Central memory CD8-positive, alpha-beta T cell (primary cell): ENCODE results near the gene HNRNPLL.

ENCODE experiments used
- ATAC-seq: fragments of 150-1000 bp; cut with Tn5 transposase; replicated peaks from 2 replicates; pipeline ENCODE4 v1.10.0; 2022; ENCODE audit warnings: mild to moderate bottlenecking, moderate FRiP score, moderate number of reproducible peaks; ENCODE audit not compliant: poor library complexity, severe bottlenecking; ENCODE audit errors: extremely low read depth
- DNase-seq, 2 donors: peaks; one replicate each; pipeline ENCODE4 v3.0.0; 2021; ENCODE audit warnings: low spot score in 2 of 2
- H3K27ac Mint-ChIP-seq: one replicate; pipeline ENCODE4 v1.8.0; 2022; ENCODE audit warnings: low read depth, mild to moderate bottlenecking, moderate library complexity, mixed read lengths
- H3K27me3 Mint-ChIP-seq: one replicate; pipeline ENCODE4 v1.8.0; 2022; ENCODE audit warnings: mixed read lengths
- H3K36me3 Mint-ChIP-seq: one replicate; pipeline ENCODE4 v1.8.0; 2022; ENCODE audit warnings: mild to moderate bottlenecking, moderate library complexity, mixed read lengths; ENCODE audit not compliant: insufficient read depth
- H3K4me1 Mint-ChIP-seq: one replicate; pipeline ENCODE4 v1.8.0; 2022; ENCODE audit warnings: mixed read lengths
- H3K4me3 Mint-ChIP-seq: one replicate; pipeline ENCODE4 v1.8.0; 2022; ENCODE audit warnings: mild to moderate bottlenecking, moderate library complexity, mixed read lengths
- H3K9me3 Mint-ChIP-seq: one replicate; pipeline ENCODE4 v1.8.0; 2022; ENCODE audit warnings: mixed read lengths

The HNRNPLL gene

GRCh38 chr2:38633895-38634294, 31.2 kb upstream of the HNRNPLL start:
- DNase-seq (no peak), ATAC-seq (no peak)
- no peak overlapping the region for H3K4me3 Mint-ChIP-seq
- H3K27me3 Mint-ChIP-seq: no peaks in the 10 kb centered on the region
- H3K4me1 Mint-ChIP-seq: peaks cover 14% of the 10 kb centered on the region
- peaks cover 2% of the 10 kb centered on the region for H3K36me3 Mint-ChIP-seq
- no peak overlapping the region for H3K27ac Mint-ChIP-seq
- peaks cover 10% of the 10 kb centered on the region for H3K9me3 Mint-ChIP-seq

- Mint-ChIP-seq H3K27me3 (no peaks in the 10 kb centered on the region), H3K4me1 (peaks cover 14% of the 10 kb centered on the region), H3K4me3 (no peak overlapping the region), H3K36me3 (no peaks in the 10 kb centered on the region), H3K27ac (no peak overlapping the region), H3K9me3 (peaks cover 10% of the 10 kb centered on the region)
- DNase-seq (no peak), ATAC-seq (no peak)
These were observed 30.3 kb upstream of the HNRNPLL start for GRCh38 chr2:38632980-38633379.

GRCh38 chr2:38631976-38632375, 29.2 kb upstream of the HNRNPLL start:
- DNase-seq (no peak), ATAC-seq (no peak)
- H3K27ac Mint-ChIP-seq: no peak overlapping the region
- no peaks in the 10 kb centered on the region for H3K36me3 Mint-ChIP-seq
- no peaks in the 10 kb centered on the region for H3K27me3 Mint-ChIP-seq
- H3K4me1 Mint-ChIP-seq: peaks cover 15% of the 10 kb centered on the region
- no peak overlapping the region for H3K4me3 Mint-ChIP-seq
- peaks cover 8% of the 10 kb centered on the region for H3K9me3 Mint-ChIP-seq

GRCh38 chr2:38629684-38630083, 27.0 kb upstream of the HNRNPLL start:
- H3K4me1 Mint-ChIP-seq: peaks cover 20% of the 10 kb centered on the region
- H3K27ac Mint-ChIP-seq: no peak overlapping the region
- peaks cover 5% of the 10 kb centered on the region for H3K9me3 Mint-ChIP-seq
- H3K27me3 Mint-ChIP-seq: no peaks in the 10 kb centered on the region
- ATAC-seq (no peak), DNase-seq (no peak)
- no peak overlapping the region for H3K4me3 Mint-ChIP-seq
- no peaks in the 10 kb centered on the region for H3K36me3 Mint-ChIP-seq

- no peak overlapping the region for H3K27ac Mint-ChIP-seq
These were observed 24.7 kb upstream of the HNRNPLL start for GRCh38 chr2:38627391-38627790.

GRCh38 chr2:38626326-38627035, 23.8 kb upstream of the HNRNPLL start:
- DNase-seq: peak in 1 of 2 donors; percentile 25
- Mint-ChIP-seq H3K36me3 (no peaks in the 10 kb centered on the region), H3K27me3 (no peaks in the 10 kb centered on the region), H3K9me3 (peaks cover 5% of the 10 kb centered on the region), H3K27ac (no peak overlapping the region), H3K4me3 (no peak overlapping the region), H3K4me1 (peaks cover 13% of the 10 kb centered on the region)
- ATAC-seq: peak; percentile 79

More at GRCh38 chr2:38627391-38627790, 24.7 kb upstream of the HNRNPLL start:
- Mint-ChIP-seq H3K36me3 (no peaks in the 10 kb centered on the region), H3K4me3 (no peak overlapping the region), H3K27me3 (no peaks in the 10 kb centered on the region), H3K4me1 (peaks cover 13% of the 10 kb centered on the region), H3K9me3 (peaks cover 5% of the 10 kb centered on the region)
- DNase-seq: no peak
- ATAC-seq: no peak

- DNase-seq: no peak
- no peak overlapping the region for H3K27ac Mint-ChIP-seq
- no peaks in the 10 kb centered on the region for H3K27me3 Mint-ChIP-seq
- no peaks in the 10 kb centered on the region for H3K36me3 Mint-ChIP-seq
- peaks cover 12% of the 10 kb centered on the region for H3K4me1 Mint-ChIP-seq
- no peak for ATAC-seq
- no peak overlapping the region for H3K4me3 Mint-ChIP-seq
- no peaks in the 10 kb centered on the region for H3K9me3 Mint-ChIP-seq
These were observed 19.5 kb upstream of the HNRNPLL start for GRCh38 chr2:38622210-38622609.

- H3K4me1 Mint-ChIP-seq: no peaks in the 10 kb centered on the region
- no peak for DNase-seq
- no peak overlapping the region for H3K27ac Mint-ChIP-seq
- no peak overlapping the region for H3K4me3 Mint-ChIP-seq
- ATAC-seq: no peak
- H3K27me3 Mint-ChIP-seq: no peaks in the 10 kb centered on the region
- H3K36me3 Mint-ChIP-seq: no peaks in the 10 kb centered on the region
- H3K9me3 Mint-ChIP-seq: no peaks in the 10 kb centered on the region
These were observed 18.3 kb upstream of the HNRNPLL start for GRCh38 chr2:38621018-38621417.

GRCh38 chr2:38620282-38620977, 17.7 kb upstream of the HNRNPLL start:
- no peaks in the 10 kb centered on the region for H3K36me3 Mint-ChIP-seq
- no peak for ATAC-seq
- H3K27me3 Mint-ChIP-seq: no peaks in the 10 kb centered on the region
- no peaks in the 10 kb centered on the region for H3K4me1 Mint-ChIP-seq
- no peak overlapping the region for H3K27ac Mint-ChIP-seq
- H3K4me3 Mint-ChIP-seq: no peak overlapping the region
- DNase-seq: no peak
- no peaks in the 10 kb centered on the region for H3K9me3 Mint-ChIP-seq

GRCh38 chr2:38619458-38620164, 16.9 kb upstream of the HNRNPLL start:
- H3K9me3 Mint-ChIP-seq: no peaks in the 10 kb centered on the region
- no peaks in the 10 kb centered on the region for H3K36me3 Mint-ChIP-seq
- H3K27me3 Mint-ChIP-seq: no peaks in the 10 kb centered on the region
- H3K4me1 Mint-ChIP-seq: no peaks in the 10 kb centered on the region
- DNase-seq (no peak), ATAC-seq (no peak)
- H3K27ac Mint-ChIP-seq: no peak overlapping the region
- no peak overlapping the region for H3K4me3 Mint-ChIP-seq

- ATAC-seq: no peak
- no peak overlapping the region for H3K27ac Mint-ChIP-seq
These were observed 14.6 kb upstream of the HNRNPLL start for GRCh38 chr2:38617301-38617700.

GRCh38 chr2:38615237-38615636, 12.5 kb upstream of the HNRNPLL start:
- no peaks in the 10 kb centered on the region for H3K9me3 Mint-ChIP-seq
- no peak overlapping the region for H3K4me3 Mint-ChIP-seq
- ATAC-seq: no peak
- H3K27me3 Mint-ChIP-seq: no peaks in the 10 kb centered on the region
- peaks cover 24% of the 10 kb centered on the region for H3K4me1 Mint-ChIP-seq
- DNase-seq: no peak
- H3K36me3 Mint-ChIP-seq: peaks cover 2% of the 10 kb centered on the region
- H3K27ac Mint-ChIP-seq: no peak overlapping the region

More at GRCh38 chr2:38617301-38617700, 14.6 kb upstream of the HNRNPLL start:
- Mint-ChIP-seq H3K4me3 (no peak overlapping the region), H3K4me1 (peaks cover 13% of the 10 kb centered on the region), H3K27me3 (no peaks in the 10 kb centered on the region), H3K9me3 (no peaks in the 10 kb centered on the region), H3K36me3 (no peaks in the 10 kb centered on the region)
- DNase-seq: no peak

GRCh38 chr2:38613849-38614213, 11.1 kb upstream of the HNRNPLL start:
- Mint-ChIP-seq H3K9me3 (no peaks in the 10 kb centered on the region), H3K27ac (no peak overlapping the region), H3K27me3 (no peaks in the 10 kb centered on the region), H3K4me1 (peaks cover 29% of the 10 kb centered on the region), H3K36me3 (peaks cover 3% of the 10 kb centered on the region), H3K4me3 (no peak overlapping the region)
- no peak for DNase-seq
- ATAC-seq: no peak
